C4-2B (cell line): ENCODE measurements around the gene GFOD1.

Source experiments
- ZFX ChIP-seq: fragments of 450-650 bp; IDR thresholded peaks from 2 replicates; pipeline ENCODE4 v1.6.1; 2017
- TF ChIP-seq, protein P1 (sequence below): fragments of 450-650 bp; conservative IDR thresholded peaks from 2 replicates; pipeline ENCODE4 v1.5.1; 2017; ENCODE audit warnings: mild to moderate bottlenecking

DNA sequence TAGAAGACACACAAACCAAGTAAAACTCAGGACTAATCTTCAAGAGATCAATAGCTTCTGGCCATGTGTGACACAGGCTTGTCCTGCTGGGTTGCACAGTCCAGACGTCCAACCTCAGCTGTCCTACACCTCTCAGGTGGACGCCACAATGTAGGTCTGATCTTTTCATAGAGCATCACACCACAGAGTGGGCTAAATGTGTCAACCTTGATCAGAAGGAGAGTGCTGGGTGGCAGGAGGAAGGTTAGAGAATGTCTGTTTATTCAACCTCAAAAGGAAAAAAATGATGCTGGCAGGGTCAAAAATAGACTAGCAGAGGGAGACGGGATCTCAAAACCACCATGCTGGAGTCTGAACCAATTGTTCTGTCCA is 41.7 kb downstream of the GFOD1 start:
- TF ChIP-seq, protein P1, sequence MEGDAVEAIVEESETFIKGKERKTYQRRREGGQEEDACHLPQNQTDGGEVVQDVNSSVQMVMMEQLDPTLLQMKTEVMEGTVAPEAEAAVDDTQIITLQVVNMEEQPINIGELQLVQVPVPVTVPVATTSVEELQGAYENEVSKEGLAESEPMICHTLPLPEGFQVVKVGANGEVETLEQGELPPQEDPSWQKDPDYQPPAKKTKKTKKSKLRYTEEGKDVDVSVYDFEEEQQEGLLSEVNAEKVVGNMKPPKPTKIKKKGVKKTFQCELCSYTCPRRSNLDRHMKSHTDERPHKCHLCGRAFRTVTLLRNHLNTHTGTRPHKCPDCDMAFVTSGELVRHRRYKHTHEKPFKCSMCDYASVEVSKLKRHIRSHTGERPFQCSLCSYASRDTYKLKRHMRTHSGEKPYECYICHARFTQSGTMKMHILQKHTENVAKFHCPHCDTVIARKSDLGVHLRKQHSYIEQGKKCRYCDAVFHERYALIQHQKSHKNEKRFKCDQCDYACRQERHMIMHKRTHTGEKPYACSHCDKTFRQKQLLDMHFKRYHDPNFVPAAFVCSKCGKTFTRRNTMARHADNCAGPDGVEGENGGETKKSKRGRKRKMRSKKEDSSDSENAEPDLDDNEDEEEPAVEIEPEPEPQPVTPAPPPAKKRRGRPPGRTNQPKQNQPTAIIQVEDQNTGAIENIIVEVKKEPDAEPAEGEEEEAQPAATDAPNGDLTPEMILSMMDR = no peak
- TF ChIP-seq ZFX = no peak
